Natural killer cell (primary cell): ENCODE results near the gene KRTAP5-5. TPM values are rescaled to one million over a fixed set of nuclear protein-coding genes. Genes with fewer than 3 reads are reported as not detected.

Experiments used
- ATAC-seq, 3 donors: fragments of 150-1000 bp in 2 of 3; fragments of 200-7000 bp in 1 of 3; cut with Tn5 transposase; 1 replicate in 1 of 3; 2 replicates in 2 of 3; pipeline ENCODE4 v1.10.0; 2021; ENCODE audit warnings: mild to moderate bottlenecking in 2 of 3, moderate library complexity in 2 of 3
- DNase-seq, 2 donors: peaks; one replicate each; pipeline versions ENCODE4 v3.0.0 to v3.0.0-alpha.2; 2013 to 2021; ENCODE audit warnings: mixed read lengths in 1 of 2
- H3K27ac ChIP-seq: one replicate; pipeline ENCODE4 v1.5.1; 2013; ENCODE audit warnings: mild to moderate bottlenecking, low read length
- H3K27me3 ChIP-seq: one replicate; pipeline ENCODE4 v1.6.1; 2013; ENCODE audit warnings: low read length; ENCODE audit not compliant: control insufficient read depth, insufficient read depth
- H3K36me3 ChIP-seq: one replicate; pipeline ENCODE4 v1.6.1; 2013; ENCODE audit warnings: low read length; ENCODE audit not compliant: control insufficient read depth, insufficient read depth
- H3K4me1 ChIP-seq: one replicate; pipeline ENCODE4 v1.6.1; 2013; ENCODE audit warnings: low read length; ENCODE audit not compliant: control insufficient read depth, insufficient read depth
- H3K4me3 ChIP-seq: one replicate; pipeline ENCODE4 v1.5.1; 2013; ENCODE audit warnings: low read length
- H3K9me3 ChIP-seq: one replicate; pipeline ENCODE4 v1.6.1; 2013; ENCODE audit warnings: low read length; ENCODE audit not compliant: control insufficient read depth, insufficient read depth
- H3K27ac Mint-ChIP-seq, 2 donors: one replicate each; pipeline ENCODE4 v1.8.0; 2022; ENCODE audit warnings: mild to moderate bottlenecking in 2 of 2, mixed read lengths in 2 of 2, moderate library complexity in 1 of 2
- H3K27me3 Mint-ChIP-seq, 2 donors: one replicate each; pipeline ENCODE4 v1.8.0; 2022; ENCODE audit warnings: low read depth in 2 of 2, mixed read lengths in 2 of 2
- H3K36me3 Mint-ChIP-seq: one replicate; pipeline ENCODE4 v1.8.0; 2022; ENCODE audit warnings: mixed read lengths
- H3K4me1 Mint-ChIP-seq, 2 donors: one replicate each; pipeline ENCODE4 v1.8.0; 2022; ENCODE audit warnings: mixed read lengths in 2 of 2
- H3K4me3 Mint-ChIP-seq: one replicate; pipeline ENCODE4 v1.8.0; 2022; ENCODE audit warnings: mild to moderate bottlenecking, moderate library complexity, mixed read lengths
- H3K9me3 Mint-ChIP-seq, 2 donors: one replicate each; pipeline ENCODE4 v1.8.0; 2022; ENCODE audit warnings: mixed read lengths in 2 of 2
- CTCF ChIP-seq: fragments of 200-600 bp; IDR thresholded peaks from one replicate; pipeline ENCODE4 v1.8.0; 2022; ENCODE audit warnings: antibody characterized with exemption
- WGBS: methylation state at CpG from one replicate; pipeline ENCODE4 v1.1.7; 2013; ENCODE audit warnings: missing lambda C conversion rate; ENCODE audit not compliant: insufficient coverage; 5-methylcytosine and 5-hydroxymethylcytosine counted together
- intact Hi-C: fragments of 100-400 bp; cut with micrococcal nuclease; formaldehyde crosslinking; loops from one replicate; pipeline ENCODE4 v1.14.2; 2022
- total RNA-seq, 4 donors: library from RNA; stranded (reverse); fragments of 120-200 nt in 1 of 4; gene quantifications; one replicate each; pipeline versions ENCODE4 v1.2.3 to v1.2.4, GENCODE V29; 2013 to 2022

Gene KRTAP5-5
- total RNA-seq, 3 donors from 2014 or later (not counting 1 experiment from before 2014, with no cell fraction given), result not detected

DNA sequence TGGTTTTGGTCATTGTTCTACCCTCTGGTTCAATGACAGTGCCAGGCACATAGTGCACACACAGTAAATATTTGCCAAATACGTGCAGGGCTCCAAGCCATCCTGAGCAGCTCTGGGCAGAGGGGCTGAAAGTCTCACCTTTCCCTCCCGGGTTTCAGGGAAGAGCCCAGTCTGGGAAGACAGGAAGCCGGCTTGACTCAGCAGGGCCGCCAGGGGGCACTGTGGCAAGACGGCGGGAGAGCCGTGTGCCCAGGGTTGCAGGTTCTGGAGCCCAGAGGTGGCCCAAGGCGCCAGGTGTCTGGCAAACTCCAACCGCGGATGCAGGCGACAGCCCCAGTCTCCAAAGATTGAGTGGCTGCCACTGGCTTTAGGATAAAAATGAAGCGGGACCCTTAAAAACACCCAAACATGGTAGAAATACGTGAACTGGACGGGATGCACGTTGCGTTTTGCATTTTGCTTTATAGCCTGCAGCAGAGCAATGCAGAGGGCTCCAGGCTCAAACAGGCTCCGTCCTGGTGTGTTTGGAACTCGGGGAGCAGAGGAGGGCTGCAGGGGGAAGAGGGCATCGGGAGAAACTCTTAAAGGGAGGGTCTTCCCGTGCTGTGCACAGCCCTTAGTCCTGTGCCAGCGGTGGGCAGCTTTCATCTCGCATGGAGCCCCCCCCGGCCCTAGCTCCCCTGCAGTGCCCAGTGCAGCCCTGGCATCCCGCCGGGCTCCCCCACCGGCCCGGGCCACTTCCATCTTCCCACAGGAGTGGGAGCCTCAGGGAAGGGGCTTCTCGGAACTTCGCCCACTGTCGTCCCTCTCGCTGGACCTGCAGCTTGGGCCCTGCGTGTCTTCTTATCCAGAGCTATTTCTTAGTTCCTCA, 10.7 kb downstream of the KRTAP5-5 start:
- no peak overlapping the region for H3K4me3 Mint-ChIP-seq
- intact Hi-C loops, result no loop called here
- no peaks in the 10 kb centered on the region for H3K36me3 Mint-ChIP-seq
- H3K27me3 Mint-ChIP-seq, result peaks cover 18 to 32% of the 10 kb centered on the region in 2 donors
- no peaks in the 10 kb centered on the region for H3K9me3 ChIP-seq
- no peak overlapping the region for H3K27ac Mint-ChIP-seq
- no peaks in the 10 kb centered on the region for H3K4me1 Mint-ChIP-seq
- WGBS, result 52% methylated on average over 32 of the region's 32 CpGs
- no peaks in the 10 kb centered on the region for H3K9me3 Mint-ChIP-seq
- no peaks in the 10 kb centered on the region for H3K36me3 ChIP-seq
- TF ChIP-seq CTCF, result peak; percentile 85
- peaks cover 7% of the 10 kb centered on the region for H3K27me3 ChIP-seq
- H3K4me1 ChIP-seq, result no peaks in the 10 kb centered on the region
- ATAC-seq (peak in 2 of 3 donors; percentile 49 to 60), DNase-seq (peak in 1 of 2 donors; percentile 67)
- H3K4me3 ChIP-seq, result no peak overlapping the region
- no peak overlapping the region for H3K27ac ChIP-seq

DNA sequence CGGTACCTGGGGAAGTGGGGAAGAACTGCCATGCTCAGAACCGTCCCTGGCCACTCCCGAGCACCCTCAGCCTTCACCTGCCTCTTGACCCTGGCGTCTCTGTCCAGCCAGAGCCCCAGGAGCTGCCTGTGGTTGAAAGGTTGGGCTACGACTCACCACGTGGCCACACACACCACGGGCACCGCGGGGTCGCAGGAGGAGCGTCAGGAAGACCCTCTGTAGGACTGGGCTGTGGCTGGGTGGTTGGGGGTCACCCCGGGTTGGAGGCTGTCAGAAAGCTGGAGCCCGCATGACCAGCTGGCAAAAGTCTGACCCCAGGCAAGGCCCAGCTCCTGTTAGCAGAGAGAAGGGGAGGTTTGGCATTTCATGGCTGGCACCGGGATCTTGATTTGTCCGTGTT, 11.5 kb downstream of the KRTAP5-5 start:
- intact Hi-C loops, result no loop called here
- WGBS, result 67% methylated on average over 15 of the region's 15 CpGs
- no peak for TF ChIP-seq CTCF
- Histone ChIP-seq H3K4me1 (no peaks in the 10 kb centered on the region), H3K27me3 (peaks cover 7% of the 10 kb centered on the region), H3K27ac (no peak overlapping the region), H3K36me3 (no peaks in the 10 kb centered on the region), H3K9me3 (no peaks in the 10 kb centered on the region), H3K4me3 (no peak overlapping the region)
- H3K9me3 Mint-ChIP-seq, result no peaks in the 10 kb centered on the region
- H3K27me3 Mint-ChIP-seq, result peaks cover 11 to 24% of the 10 kb centered on the region in 2 donors
- no peak overlapping the region for H3K4me3 Mint-ChIP-seq
- ATAC-seq (no peak), DNase-seq (no peak)
- H3K27ac Mint-ChIP-seq, result no peak overlapping the region
- H3K4me1 Mint-ChIP-seq, result no peaks in the 10 kb centered on the region
- no peaks in the 10 kb centered on the region for H3K36me3 Mint-ChIP-seq

DNA sequence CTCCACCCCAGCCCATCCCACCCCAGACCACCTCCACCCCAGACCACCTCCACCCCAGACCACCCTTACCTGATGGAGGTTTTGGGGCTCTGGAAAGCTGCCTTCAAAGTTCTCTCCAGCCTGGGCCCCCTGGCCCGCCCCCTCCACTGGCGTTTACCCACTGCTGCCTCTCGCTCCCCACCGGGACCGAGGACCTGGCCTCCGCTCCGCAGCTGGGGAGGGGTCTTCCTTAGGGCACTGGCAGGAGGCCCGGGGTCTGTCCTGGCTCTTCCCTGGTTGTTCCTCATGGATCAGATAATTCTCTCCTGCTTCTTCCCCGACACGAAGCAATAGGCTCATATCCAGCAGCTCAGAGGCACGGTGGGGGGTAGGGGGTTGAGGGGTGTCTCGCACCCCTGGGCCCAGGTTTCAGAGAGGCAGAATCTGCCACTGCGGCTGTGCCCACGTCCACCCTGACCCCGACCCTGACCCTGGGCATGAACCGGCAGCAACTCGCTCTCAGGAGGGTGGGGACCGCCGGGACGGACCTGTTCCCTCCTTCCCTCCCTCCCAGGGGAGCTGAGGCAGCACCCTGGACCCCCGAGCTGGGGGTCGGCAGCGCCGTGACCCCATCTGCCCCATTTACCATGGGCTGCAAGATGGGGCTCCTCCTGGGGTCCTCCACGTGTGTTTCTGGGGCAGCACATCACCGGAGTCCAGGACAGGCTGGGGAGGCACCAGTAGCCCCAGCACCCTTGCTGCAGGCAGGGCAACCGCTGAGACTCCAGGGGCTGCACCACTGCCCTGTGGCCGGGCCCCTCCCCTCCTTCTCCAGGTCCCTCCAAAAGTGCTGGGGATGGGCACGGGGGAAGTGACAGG, 12.9 kb downstream of the KRTAP5-5 start:
- H3K27me3 ChIP-seq, result peaks cover 7% of the 10 kb centered on the region
- no peak overlapping the region for H3K4me3 ChIP-seq
- H3K36me3 ChIP-seq, result no peaks in the 10 kb centered on the region
- Mint-ChIP-seq H3K9me3 (no peaks in the 10 kb centered on the region), H3K27ac (no peak overlapping the region), H3K27me3 (peaks cover 14 to 19% of the 10 kb centered on the region in 2 donors), H3K4me3 (no peak overlapping the region), H3K36me3 (no peaks in the 10 kb centered on the region), H3K4me1 (no peaks in the 10 kb centered on the region)
- H3K27ac ChIP-seq, result no peak overlapping the region
- no peaks in the 10 kb centered on the region for H3K4me1 ChIP-seq
- intact Hi-C loops, result no loop called here
- ATAC-seq, result no peak
- TF ChIP-seq CTCF, result no peak
- no peak for DNase-seq
- 82% methylated on average over 29 of the region's 29 CpGs for WGBS
- H3K9me3 ChIP-seq, result no peaks in the 10 kb centered on the region
